UCSD-AML1 (cell line): Measurements from ENCODE around the gene SF3B1.
"Not testable (repeated sequence)": the region's sequence is repeated elsewhere in the genome, so short reads cannot be mapped to it uniquely, and the experiment has no call there.

Experiments
- DNase-seq: peaks from one replicate; lab custom pipeline; 2025; ENCODE audit not compliant: unreplicated experiment; lab: John Stamatoyannopoulos, UW

Gene SF3B1

GRCh38 chr2:197437380-197437779 is 2.6 kb upstream of the SF3B1 start:
- no peak for DNase-seq

GRCh38 chr2:197435598-197436420 is 981 bp upstream of the SF3B1 start:
- DNase-seq = no peak

- DNase-seq = no peak
Measured at GRCh38 chr2:197433780-197434438, 919 bp downstream of the SF3B1 start.

GRCh38 chr2:197432527-197432926 is 2.3 kb downstream of the SF3B1 start:
- DNase-seq = not testable (repeated sequence)

GRCh38 chr2:197431858-197432257 is 3.0 kb downstream of the SF3B1 start:
- no peak for DNase-seq

- DNase-seq = no peak
Measured at GRCh38 chr2:197427986-197428385, 6.8 kb downstream of the SF3B1 start.

- DNase-seq = no peak
Measured at GRCh38 chr2:197426723-197427603, 7.9 kb downstream of the SF3B1 start.

GRCh38 chr2:197425550-197425949 is 9.3 kb downstream of the SF3B1 start:
- DNase-seq = no peak

- DNase-seq = no peak
Measured at GRCh38 chr2:197423307-197423706, 11.5 kb downstream of the SF3B1 start.

GRCh38 chr2:197419438-197419837 is 15.4 kb downstream of the SF3B1 start:
- DNase-seq = no peak

GRCh38 chr2:197416268-197416667 is 18.6 kb downstream of the SF3B1 start:
- no peak for DNase-seq

GRCh38 chr2:197414515-197414914 is 20.3 kb downstream of the SF3B1 start:
- no peak for DNase-seq

GRCh38 chr2:197414039-197414438 is 20.8 kb downstream of the SF3B1 start:
- no peak for DNase-seq

- no peak for DNase-seq
Measured at GRCh38 chr2:197405582-197405981, 29.2 kb downstream of the SF3B1 start.

GRCh38 chr2:197399887-197400540 is 34.8 kb downstream of the SF3B1 start:
- no peak for DNase-seq

- no peak for DNase-seq
Measured at GRCh38 chr2:197398913-197399312, 35.9 kb downstream of the SF3B1 start.

- no peak for DNase-seq
Measured at GRCh38 chr2:197391220-197391717, 43.6 kb downstream of the SF3B1 start.

- DNase-seq = no peak
Measured at GRCh38 chr2:197388866-197389587, 45.8 kb downstream of the SF3B1 start.

GRCh38 chr2:197387179-197387578 is 47.6 kb downstream of the SF3B1 start:
- no peak for DNase-seq

- no peak for DNase-seq
Measured at GRCh38 chr2:197386242-197386641, 48.6 kb downstream of the SF3B1 start.
